Activated CD4-positive, alpha-beta T cell treated with anti-CD3 and anti-CD28 coated beads, Interleukin-2, amount 50 U/mL, for 24 hours (primary cell): Measurements from ENCODE around the gene RPS6KL1.

Experiments used
- DNase-seq, 2 donors: peaks; one replicate each; pipeline ENCODE4 v3.0.0-alpha.2; 2020; ENCODE audit warnings: low read depth in 1 of 2, low spot score in 1 of 2

RPS6KL1 gene

GRCh38 chr14:74952697-74953484 is 29.8 kb upstream of the RPS6KL1 start:
- no peak for DNase-seq

GRCh38 chr14:74952180-74952665 is 29.2 kb upstream of the RPS6KL1 start:
- DNase-seq, result no peak

- DNase-seq, result no peak
These were observed 28.6 kb upstream of the RPS6KL1 start for GRCh38 chr14:74951443-74952179.

GRCh38 chr14:74950795-74951442 is 27.9 kb upstream of the RPS6KL1 start:
- DNase-seq, result no peak

- DNase-seq, result no peak
These were observed 27.0 kb upstream of the RPS6KL1 start for GRCh38 chr14:74949859-74950573.

GRCh38 chr14:74949191-74949601 is 26.1 kb upstream of the RPS6KL1 start:
- no peak for DNase-seq

- no peak for DNase-seq
These were observed 25.4 kb upstream of the RPS6KL1 start for GRCh38 chr14:74948228-74949175.

- DNase-seq, result no peak
These were observed 24.5 kb upstream of the RPS6KL1 start for GRCh38 chr14:74947353-74948227.

- no peak for DNase-seq
These were observed 23.7 kb upstream of the RPS6KL1 start for GRCh38 chr14:74946659-74947281.

GRCh38 chr14:74945852-74946658 is 23.0 kb upstream of the RPS6KL1 start:
- peak; percentile 46 to 59 for DNase-seq

GRCh38 chr14:74945261-74945851 is 22.3 kb upstream of the RPS6KL1 start:
- no peak for DNase-seq

GRCh38 chr14:74942608-74943007 is 19.5 kb upstream of the RPS6KL1 start:
- no peak for DNase-seq

GRCh38 chr14:74942181-74942580 is 19.1 kb upstream of the RPS6KL1 start:
- no peak for DNase-seq

GRCh38 chr14:74941676-74942097 is 18.6 kb upstream of the RPS6KL1 start:
- DNase-seq, result peak; percentile 19 to 56

GRCh38 chr14:74940956-74941565 is 18.0 kb upstream of the RPS6KL1 start:
- DNase-seq, result no peak

GRCh38 chr14:74938531-74939495 is 15.8 kb upstream of the RPS6KL1 start:
- no peak for DNase-seq
